NCI-H1694 treated with DMSO at 0.1 percent for 48 hours (cell line): Measurements from ENCODE around the gene ENKUR.
"Not testable (repeated sequence)": the region's sequence is repeated elsewhere in the genome, so short reads cannot be mapped to it uniquely, and the experiment has no call there.

Source experiments
- DNase-seq: peaks from one replicate; lab custom pipeline; 2025; lab: John Stamatoyannopoulos, UW

The ENKUR gene

DNA sequence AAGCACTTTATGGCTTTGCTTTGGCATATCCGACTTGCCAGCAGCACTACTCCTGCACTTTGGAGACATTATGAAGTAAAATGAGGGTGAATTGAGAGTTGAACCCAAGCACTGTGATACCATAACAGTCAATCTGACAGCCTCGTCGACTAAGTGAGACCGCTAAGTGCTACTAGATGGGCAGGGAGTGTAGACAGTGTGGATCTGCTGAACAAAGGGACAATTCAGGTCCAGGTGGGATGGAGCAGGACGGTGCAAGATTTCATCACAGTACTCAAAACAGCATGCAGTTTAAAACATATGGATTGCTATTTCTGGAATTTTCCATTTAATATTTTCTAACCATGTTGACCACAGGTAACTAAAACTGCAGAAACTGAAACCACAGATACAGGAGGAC is 42.8 kb downstream of the ENKUR start:
- no peak for DNase-seq

DNA sequence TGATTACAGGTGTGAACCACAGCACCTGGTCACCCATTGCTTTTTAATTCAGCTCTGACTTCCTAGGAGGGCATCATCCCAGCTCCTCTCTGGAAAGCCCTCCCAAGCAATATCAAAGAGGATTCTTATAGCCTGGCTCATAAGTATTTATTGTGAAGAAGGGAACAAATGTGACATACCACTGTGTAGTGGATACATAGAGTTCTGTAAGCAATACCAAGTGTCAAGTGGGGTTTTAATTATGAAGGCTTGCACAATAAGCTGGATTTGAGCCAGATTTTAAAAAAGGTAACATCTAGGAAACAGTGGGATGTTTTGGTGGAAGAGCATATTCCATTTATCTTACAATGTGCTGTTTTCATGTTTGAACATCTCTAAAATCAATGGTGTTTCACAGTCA is 44.6 kb downstream of the ENKUR start:
- no peak for DNase-seq

DNA sequence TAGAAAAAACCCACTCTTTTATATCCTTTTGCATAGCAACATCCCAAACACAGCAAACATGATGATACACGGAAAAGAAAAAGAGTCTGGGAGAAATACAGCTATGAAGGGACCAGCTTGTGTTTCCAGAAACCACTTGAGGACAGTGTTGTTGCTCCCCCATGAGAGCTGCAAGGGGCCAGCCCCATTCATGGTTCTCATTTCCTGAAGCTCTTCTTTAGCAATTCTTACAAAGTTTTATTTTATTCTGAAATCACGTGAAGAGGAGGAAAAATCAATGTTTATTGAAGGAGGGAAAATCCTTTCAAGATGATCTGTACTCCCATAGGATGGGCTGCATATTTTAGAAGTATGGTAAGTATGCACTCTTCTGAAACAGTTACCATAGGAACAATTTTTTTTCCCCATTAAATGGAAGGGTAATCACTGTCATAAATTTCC is 46.1 kb downstream of the ENKUR start:
- no peak for DNase-seq

DNA sequence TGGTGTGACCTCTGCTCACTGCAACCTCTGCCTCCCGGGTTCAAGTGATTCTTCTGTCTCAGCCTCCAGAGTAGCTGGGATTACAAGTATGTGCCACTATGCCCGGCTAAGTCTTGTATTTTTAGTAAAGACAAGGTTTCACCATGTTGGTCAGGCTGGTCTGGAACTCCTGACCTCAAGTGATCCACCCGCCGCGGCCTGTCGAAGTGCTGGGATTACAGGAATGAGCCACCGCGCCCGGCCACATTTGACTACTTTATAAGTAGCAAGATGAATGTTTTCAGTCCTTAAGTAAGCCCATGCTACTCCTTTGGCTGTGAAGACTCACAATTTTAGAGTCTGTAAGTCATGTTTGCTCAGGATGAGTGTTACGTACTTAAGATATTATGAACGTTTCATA is 47.0 kb downstream of the ENKUR start:
- not testable (repeated sequence) for DNase-seq

DNA sequence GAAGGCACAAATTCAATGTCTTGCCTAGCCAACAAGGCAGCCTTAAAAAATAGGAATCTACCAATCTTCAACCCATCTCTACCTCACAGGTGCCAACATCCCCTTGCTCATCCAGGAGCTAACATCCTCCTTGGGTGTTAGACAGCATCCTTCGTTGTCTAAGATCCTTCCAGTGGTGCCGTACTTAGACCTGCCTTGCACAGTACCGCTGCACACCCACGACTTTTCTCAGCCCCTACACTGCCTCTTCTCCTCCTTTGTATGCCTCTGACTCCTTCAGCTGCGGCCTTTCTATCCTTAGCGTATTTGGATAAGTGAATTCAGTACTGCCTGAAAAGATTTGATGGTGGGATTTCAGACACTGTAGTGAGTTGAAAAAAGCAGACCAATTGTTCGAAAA is 47.6 kb downstream of the ENKUR start:
- no peak for DNase-seq

DNA sequence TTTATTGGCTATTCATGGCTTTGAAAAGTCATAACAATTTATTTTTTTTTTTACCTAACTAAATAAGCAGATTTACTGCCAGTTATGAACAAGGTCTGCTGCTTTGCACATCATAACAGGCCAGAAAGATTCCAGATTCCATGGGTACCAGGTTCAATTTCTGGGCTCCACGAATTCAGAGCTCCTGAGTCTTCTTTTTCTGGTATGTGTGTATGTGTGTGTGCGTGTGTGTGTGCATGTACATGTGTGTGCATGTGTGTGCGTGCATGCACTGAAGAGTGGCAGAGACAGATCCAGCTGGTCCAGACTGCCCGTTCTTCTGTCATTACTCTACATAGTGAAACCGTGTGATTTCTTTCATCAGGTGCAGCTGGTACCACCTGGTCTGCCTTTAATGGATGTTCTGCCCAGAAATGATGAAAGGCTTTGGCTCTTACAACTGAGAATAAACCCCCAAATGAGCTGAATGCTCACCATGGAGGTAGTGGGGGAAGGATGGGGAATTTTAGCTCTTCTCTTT is 48.9 kb downstream of the ENKUR start:
- no peak for DNase-seq

DNA sequence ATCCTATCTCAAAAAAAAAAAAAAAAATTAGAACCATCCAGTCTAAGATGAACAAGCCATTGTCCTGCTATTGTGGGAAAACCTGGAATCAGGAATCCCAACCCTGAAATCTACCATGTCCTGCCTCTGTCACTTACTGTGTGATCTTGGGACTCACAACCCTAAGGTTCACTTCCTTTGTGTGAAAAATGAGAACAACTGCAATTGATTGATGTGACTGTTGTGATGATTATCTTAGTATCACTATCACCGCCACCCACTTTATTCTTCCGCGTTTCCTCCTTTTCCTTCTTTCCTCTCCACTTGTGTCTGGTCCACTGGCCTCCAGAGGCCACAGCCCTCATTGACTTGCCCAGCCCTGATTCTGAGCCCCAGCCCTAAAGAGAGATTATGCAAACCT is 50.9 kb downstream of the ENKUR start:
- DNase-seq: no peak

DNA sequence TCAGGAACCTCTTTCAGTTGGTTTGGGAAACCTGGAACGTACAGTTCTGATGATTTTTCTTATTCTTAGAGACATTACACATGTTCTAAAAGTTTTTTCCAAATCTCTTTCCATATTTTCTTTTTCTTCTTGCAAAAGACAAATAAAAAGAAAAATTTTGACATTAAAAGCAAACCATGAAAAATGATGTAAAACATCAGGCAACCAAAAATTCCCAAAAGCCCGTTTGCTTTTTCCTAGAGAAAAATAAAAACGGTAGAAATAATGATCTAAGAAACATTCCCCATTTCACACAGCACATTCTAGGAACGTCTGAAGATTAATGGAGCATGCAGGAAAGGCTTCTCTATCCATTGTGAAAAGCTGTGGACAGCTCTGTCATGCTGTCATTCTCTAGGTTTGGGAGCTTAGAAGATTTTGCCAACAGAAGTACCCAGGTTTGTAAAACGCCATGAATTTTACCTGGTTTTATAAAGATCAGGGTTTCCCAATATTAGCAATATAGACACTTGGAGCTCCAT is 52.4 kb downstream of the ENKUR start:
- DNase-seq: no peak

DNA sequence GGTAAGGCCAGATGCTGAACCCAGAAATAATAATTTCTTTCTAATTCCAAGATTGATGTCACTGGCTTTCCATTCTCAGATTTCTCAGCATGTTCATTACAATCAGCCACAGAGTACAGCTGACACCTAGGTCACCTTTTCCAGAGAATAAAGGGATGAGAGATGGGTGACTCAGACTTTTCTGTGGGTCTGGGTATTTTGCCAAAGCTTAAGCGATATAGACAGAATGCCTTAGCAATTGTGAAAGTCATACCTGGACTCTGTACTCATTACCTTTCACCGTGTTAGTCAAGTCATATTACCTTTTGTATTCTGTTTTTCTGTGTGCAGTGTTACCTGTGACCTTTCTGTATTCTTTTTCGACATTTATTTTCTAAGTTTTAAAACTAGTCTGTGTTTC is 53.0 kb downstream of the ENKUR start:
- DNase-seq: no peak

DNA sequence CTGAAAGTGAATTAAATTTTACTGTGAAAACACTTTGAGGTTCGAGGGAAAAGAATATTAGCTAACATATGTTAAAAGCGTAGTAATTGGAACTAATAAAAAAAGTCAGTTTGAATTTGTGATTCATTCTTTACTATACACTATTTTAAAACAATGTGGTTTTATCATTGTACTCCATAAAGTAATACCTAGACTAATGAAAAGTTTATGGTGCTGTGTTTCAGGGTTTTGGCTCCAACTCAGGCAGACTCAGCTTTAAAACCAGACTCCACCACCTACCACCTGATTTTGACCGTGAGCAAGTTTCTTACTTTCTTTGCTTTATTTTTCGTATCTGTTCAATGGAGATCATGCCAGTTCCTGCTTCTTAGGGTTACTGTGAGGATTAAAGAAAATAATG is 54.4 kb downstream of the ENKUR start:
- DNase-seq: no peak

DNA sequence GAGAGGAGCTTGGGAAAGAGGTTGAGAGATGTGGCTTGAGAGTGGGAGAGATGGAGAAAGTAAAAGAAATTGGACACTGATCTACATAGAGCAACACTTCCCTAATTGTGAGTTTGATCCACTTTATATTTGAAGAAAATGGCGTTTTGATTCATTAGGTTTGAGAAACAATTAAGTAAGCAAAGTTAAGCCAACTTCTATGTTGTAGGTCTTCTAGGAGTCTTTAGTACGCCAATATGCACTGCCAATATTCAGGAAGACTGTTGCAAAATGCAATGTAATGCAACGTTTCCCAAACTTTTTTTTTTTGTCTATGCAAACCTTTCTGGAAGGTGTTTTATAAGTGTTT is 56.6 kb downstream of the ENKUR start:
- DNase-seq: no peak

DNA sequence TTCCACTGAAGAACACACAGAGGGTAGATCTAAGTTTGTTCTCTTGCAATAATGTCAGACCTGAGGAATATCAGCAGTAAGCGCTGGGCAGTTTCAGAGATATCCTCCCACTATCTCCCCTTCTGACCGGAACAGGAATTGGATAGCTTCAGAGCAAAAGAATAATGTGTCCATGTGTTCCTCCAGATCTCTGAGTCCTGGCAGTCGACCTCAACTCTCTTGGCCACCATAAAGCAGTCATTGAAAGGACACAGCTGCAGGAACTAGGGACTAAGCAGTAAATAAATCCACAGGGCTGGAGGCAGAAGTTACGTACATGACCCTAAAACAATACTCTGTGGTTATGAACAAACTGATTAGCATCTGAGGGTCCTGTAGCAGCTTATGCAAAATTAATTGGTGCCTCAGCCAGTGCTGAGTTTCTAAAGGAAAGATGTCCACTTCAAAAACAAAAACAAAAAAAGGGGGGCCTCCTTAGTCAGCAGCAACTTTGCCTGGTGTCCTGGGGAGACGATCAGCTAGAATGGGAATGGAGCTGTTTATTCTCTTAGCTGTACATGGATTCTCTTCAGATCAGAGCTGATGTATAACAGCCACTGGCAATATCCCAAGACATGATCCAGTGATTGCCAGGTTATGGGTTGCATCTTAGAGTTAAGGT is 57.1 kb downstream of the ENKUR start:
- DNase-seq: no peak

DNA sequence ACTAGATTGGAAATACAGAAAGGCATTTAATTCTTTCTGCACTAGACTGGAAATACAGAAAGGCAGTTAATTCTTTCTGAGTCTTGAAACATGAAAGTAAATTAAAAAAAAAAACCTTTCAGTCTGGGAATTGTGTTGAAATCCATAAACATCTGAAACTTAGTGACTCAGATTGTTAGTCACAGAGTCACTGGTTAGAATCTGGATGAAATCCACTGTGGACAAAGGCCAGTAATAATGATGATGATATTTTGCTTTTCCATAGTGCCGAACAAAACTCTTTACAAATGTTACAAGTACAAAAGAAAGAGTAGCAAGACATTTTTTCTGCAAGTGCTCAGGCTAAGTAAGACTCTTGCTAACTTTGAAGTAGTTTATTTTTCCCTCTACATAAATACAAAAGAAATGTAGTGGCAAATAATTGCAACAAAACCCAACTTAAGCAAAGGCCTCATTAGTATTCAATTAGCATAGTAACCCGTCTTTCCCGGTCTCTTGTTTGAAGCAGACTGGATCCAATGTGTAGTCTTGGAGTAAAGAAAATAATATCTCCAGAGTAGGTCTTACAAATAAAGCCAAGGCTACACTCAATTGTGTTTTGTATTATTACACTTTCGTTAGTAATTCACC is 57.8 kb downstream of the ENKUR start:
- DNase-seq: no peak

DNA sequence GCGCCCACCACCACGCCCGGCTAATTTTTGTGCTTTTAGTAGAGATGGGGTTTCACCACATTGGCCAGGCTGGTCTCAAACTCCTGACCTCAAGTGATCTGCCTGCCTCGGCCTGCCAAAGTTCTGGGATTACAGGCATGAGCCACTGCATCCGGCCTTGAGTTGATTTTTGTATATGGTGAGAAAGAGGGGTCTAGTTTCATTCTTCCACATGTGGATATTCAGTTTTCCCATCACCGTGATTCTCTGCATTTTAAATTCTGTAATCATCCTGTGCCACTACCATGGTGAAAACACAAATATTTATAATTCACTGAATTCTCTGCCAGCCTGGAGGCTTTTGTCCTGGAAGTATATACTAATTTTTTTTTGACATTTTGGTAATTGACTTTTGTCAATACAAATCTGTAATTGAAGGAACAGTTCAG is 58.3 kb downstream of the ENKUR start:
- DNase-seq: not testable (repeated sequence)

DNA sequence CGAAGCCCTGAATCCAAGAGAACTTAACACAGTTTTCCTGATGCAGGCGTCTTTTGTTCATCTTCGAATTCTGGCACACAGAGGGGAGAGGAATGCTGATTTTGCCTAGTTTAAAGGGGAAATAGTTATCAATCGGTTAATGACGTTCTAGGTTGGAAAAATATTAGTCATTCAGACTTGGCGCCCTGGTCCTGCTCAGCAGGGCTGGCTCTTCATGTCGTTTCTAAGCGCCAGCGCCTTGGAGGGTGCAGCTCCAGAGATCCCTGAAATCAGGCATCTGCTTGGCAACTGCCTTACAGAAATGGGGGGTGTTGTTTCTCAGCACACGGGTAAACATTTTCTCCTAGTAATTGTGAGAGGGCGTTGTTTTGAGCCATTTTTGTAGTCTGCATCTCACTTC is 62.3 kb downstream of the ENKUR start:
- DNase-seq: no peak

DNA sequence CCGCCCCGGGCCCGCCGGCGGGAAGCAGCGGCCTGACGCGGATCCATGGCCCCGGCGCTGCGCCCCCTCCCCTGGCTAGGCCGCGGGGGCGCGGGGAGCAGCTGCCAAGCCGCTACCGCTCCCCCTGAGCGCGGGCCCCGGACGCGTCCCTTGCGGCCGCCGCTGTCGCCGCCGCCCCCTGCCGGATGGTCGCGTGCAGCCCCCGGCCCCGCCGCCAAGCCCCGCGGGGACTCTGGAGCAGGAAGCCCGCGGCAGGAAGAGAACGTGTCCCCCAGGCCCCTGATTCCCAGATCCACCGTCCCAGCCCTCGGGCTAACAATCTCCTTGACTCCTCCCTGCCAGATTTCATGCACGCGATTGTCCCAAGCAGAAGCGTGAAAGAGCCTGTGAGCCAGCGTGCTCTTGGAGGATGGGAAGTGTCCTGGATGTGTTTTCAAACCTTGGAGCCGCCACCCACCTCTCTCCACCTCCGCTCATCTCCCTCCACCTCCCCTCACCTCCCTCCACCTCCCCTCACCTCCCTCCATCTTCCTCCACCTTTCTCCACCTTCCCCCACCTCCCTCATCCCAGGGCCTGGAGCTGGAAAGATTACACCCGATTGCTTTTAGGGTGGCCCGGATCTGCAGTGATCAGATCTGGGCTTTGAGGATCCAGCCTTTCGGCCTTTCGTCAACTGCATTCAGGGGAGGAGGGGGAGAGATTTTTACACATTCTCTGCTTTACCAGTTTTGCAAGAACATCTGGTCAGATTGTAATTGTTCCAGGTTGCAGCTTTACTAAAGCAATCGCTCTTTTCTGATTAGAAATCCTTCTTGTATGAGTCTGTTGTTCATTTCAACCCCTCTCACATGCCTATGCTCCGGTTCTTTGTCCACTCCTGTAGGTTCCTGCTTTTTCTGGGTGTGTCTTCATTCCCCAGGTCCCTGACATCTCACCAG is 63.0 kb downstream of the ENKUR start:
- peak; percentile 43 for DNase-seq

DNA sequence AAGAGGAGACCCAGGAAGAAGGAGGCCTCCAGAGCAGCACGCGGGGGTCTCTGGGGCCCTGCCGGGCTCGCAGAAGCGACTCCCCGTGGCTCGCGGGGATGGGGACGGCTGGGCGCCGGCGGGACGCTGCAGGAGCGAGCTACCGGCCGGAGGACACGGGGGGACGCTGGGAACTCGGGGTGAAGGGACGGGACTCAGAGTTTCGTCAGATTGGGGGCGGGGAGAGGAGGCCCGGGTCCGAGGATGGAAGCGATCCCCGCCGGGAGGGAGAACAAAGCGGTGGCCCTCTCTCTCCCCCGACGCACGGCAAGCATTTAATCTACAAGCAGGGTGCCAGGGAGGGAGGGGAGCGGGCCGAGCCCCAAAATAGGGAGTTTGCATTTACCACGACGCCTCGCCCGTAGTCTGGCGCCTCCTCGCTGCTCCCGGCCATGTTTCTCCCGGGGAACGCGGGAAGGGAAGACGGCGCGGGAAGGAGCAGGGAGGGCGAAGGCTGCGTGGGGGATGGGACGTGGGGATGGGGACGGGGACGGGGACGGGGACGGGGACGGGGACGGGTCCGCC is 63.7 kb downstream of the ENKUR start, which contains the start of gene PRTFDC1:
TSS of gene PRTFDC1 (minus strand) at position 464 of the 564 bp plus-strand sequence. CDS start at position 433, 31 bp downstream.
- peak; percentile 20 for DNase-seq

DNA sequence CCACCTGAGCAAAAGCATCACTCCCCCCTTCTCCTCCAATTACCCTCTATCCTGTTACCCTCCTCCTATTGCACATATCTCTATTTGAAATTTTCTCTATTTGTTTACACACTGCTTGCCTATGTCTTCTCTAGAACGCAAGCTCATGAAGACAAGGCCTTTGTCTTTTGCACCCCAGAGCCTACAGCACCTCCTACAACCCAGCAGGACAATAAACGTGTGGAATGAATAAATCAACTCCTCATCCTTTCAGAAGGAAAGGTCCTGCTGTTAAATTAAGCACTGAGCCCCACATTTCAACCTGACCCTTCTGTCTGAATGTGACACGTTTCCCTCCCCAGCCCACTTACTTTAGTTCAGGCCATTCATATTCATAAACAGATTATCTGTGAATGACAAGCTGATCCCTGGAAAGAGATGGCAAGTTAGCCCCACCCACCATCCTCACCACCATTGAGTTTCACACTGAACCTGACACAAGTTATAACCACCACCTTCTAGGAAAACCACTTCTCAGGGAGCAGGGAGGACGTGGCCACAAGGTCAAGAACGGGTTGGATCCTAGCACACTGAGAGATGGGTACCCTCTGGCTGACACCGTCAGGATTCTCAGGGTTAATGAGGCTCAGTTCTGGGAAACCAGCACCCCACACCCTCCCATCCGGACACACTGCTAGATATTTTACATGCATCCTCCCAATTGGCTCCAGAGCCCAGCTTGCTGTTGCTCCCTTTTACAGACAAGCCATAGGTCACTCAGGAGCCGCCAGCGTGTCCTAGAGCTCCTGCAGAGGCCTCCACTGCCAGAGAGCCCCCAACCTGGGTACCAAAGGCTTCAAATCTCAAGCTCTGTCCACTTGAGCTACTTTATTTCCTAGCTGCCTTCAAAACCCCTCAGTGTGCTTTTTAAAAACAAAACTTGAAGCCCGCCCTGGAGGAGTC is 64.5 kb downstream of the ENKUR start:
- peak; percentile 17 for DNase-seq

DNA sequence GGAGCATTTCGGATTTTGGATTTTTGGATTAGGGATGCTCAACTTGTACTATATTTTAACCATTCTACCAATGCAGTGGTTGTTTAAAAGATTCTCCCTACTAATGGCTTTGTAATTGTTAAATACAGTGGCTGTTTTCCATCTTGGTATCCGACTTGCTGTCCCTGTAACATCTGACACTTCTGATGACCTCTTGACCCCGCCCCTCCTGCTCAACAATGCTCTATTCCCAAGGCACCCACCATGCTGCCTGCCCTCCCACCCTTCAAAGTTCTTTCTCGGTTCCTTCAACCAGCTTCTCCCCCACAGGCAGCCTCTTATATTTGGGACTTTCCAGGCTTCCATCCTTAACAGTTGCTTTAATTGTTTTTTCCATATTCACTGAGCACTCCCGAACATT is 65.5 kb downstream of the ENKUR start:
- DNase-seq: no peak

DNA sequence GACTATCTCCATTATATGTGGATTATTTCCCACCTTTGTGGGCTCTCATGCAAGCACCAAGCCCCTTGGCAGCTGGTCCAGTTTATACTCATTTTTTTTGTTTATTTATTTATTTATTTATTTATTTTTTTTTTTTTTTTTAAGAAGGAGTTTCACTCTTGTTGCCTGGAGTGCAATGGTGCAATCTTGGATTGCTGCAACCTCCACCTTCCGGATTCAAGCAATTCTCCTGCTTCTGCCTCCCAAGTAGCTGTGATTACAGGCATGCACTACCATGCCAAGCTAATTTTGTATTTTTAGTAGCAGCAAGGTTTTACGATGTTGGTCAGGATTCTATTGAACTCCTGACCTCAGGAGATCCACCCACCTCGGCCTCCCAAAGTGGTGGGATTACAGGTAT is 66.3 kb downstream of the ENKUR start:
- no peak for DNase-seq
